GM12874 (cell line): Measurements from ENCODE around the gene CD8A.

Experiments
- CTCF ChIP-seq: IDR thresholded peaks from 2 replicates; pipeline ENCODE4 v1.5.1; 2011; ENCODE audit warnings: low read depth, mild to moderate bottlenecking, control low read depth, low read length, moderate library complexity; ENCODE audit not compliant: insufficient read depth

Gene CD8A

GRCh38 chr2:86786001-86786536 is 4.6 kb downstream of the CD8A start:
- TF ChIP-seq CTCF: no peak

- no peak for TF ChIP-seq CTCF
These were observed 5.3 kb downstream of the CD8A start for GRCh38 chr2:86785456-86785855.

GRCh38 chr2:86783615-86784339 is 6.9 kb downstream of the CD8A start:
- TF ChIP-seq CTCF: no peak

- TF ChIP-seq CTCF: no peak
These were observed 8.0 kb downstream of the CD8A start for GRCh38 chr2:86782748-86783147.

- no peak for TF ChIP-seq CTCF
These were observed 9.3 kb downstream of the CD8A start for GRCh38 chr2:86781363-86781762.

GRCh38 chr2:86779971-86780370 is 10.7 kb downstream of the CD8A start:
- TF ChIP-seq CTCF: no peak

- TF ChIP-seq CTCF: no peak
These were observed 11.8 kb downstream of the CD8A start for GRCh38 chr2:86778957-86779356.
